Measurements from ENCODE around the gene ZNF649.

The ZNF649 gene

GRCh38 chr19:51887522-51888498, 17.0 kb downstream of the ZNF649 start, which contains the start of gene ZNF577:
TSS of gene ZNF577 (minus strand) at chr19:51887951. CDS start at chr19:51880382, 7,569 bp downstream.
- in situ Hi-C loops (cut with MboI; ENCODE audit: low sequenced_read_pairs): no loop called here

GRCh38 chr19:51884713-51885112, 20.1 kb downstream of the ZNF649 start:
- in situ Hi-C loops (cut with MboI; ENCODE audit: low sequenced_read_pairs): no loop called here

- in situ Hi-C loops (cut with MboI; ENCODE audit: low sequenced_read_pairs): no loop called here
Measured at GRCh38 chr19:51882518-51882917, 22.3 kb downstream of the ZNF649 start.

GRCh38 chr19:51873097-51873496, 31.7 kb downstream of the ZNF649 start:
- in situ Hi-C loops (cut with MboI; ENCODE audit: low sequenced_read_pairs): no loop called here

- in situ Hi-C loops (cut with MboI; ENCODE audit: low sequenced_read_pairs): no loop called here
Measured at GRCh38 chr19:51861870-51862622, 42.8 kb downstream of the ZNF649 start.
